HepG2 (cell line): ENCODE data around the gene TBC1D20. TPM values are rescaled to one million over a fixed set of nuclear protein-coding genes. Genes with fewer than 3 reads are reported as not detected.

Source experiments
- ATAC-seq: fragments of 200-7000 bp; cut with Tn5 transposase; 3 replicates; pipeline ENCODE4 v1.9.1; 2020; ENCODE audit warnings: mild to moderate bottlenecking, moderate library complexity
- BruUV-seq: library from RNA; stranded (reverse); fragments of 400-500 nt; replicated peaks from 2 replicates; lab custom pipeline; 2021; lab: Mats Ljungman, UMichigan
- CTCF ChIA-PET: fragments of 300-600 bp; formaldehyde crosslinking; extraction: SDS; loops from one replicate; lab custom pipeline; 2021; ENCODE audit warnings: low total read pairs, inconsistent platforms, low intra/inter-chr PET ratio; lab: Yijun Ruan, JAX
- POLR2A ChIA-PET: fragments of 350-600 bp; sonication (Branson Sonifier 250); formaldehyde crosslinking; loops from one replicate; lab custom pipeline; 2020; ENCODE audit warnings: antibody characterized with exemption, inconsistent platforms; lab: Yijun Ruan, JAX
- DNase-seq: peaks from one replicate; pipeline ENCODE4 v3.0.0-alpha.2; 2015; ENCODE audit warnings: low spot score
- FAIRE-seq: peaks from 3 replicates; lab custom pipeline; 2011; peaks lifted over from hg19 to GRCh38; lab: Jason Lieb, UNC
- H2AFZ ChIP-seq: one replicate; pipeline ENCODE4 v1.6.1; 2011; ENCODE audit warnings: low read length, inconsistent platforms
- H3K27ac ChIP-seq: fragments of 300-600 bp; 3 replicates; pipeline ENCODE4 v1.8.0; 2011; ENCODE audit warnings: mixed run types, mild to moderate bottlenecking, mixed read lengths, low read length, inconsistent platforms; ENCODE audit not compliant: insufficient read depth; ENCODE audit errors: extremely low read length
- H3K27me3 ChIP-seq, 2 experiments: fragments of 200-600 bp in 1 of 2; 2 replicates in 1 of 2; 3 replicates in 1 of 2; pipeline versions ENCODE4 v1.6.0 to v1.8.0; 2011; ENCODE audit warnings: low read length in 2 of 2, mild to moderate bottlenecking in 2 of 2, moderate library complexity in 2 of 2, inconsistent platforms in 1 of 2; ENCODE audit not compliant: insufficient read depth in 2 of 2, control insufficient read depth in 1 of 2
- H3K36me3 ChIP-seq, 2 experiments: fragments of 200-600 bp in 1 of 2; replicated peaks in 1 of 2; 2 replicates in 1 of 2; 3 replicates in 1 of 2; pipeline versions ENCODE4 v1.5.1 to v1.8.0; 2011; ENCODE audit warnings: low read length in 2 of 2, inconsistent platforms in 1 of 2; ENCODE audit not compliant: insufficient read depth in 2 of 2, control insufficient read depth in 1 of 2
- H3K4me1 ChIP-seq: 2 replicates; pipeline ENCODE4 v1.5.1; 2012; ENCODE audit warnings: low read length, inconsistent platforms; ENCODE audit not compliant: insufficient read depth
- H3K4me2 ChIP-seq: 2 replicates; pipeline ENCODE4 v1.6.0; 2011; ENCODE audit warnings: low read depth, low read length, inconsistent platforms
- H3K4me3 ChIP-seq, 3 experiments: fragments of 200-600 bp in 1 of 3; sonication (generic), shearing (Covaris generic) in 1 of 3; replicated peaks in 1 of 3; 2 replicates each; pipeline ENCODE4 v1.5.1; 2011 to 2016; ENCODE audit warnings: low read length in 3 of 3, inconsistent platforms in 2 of 3, low read depth in 2 of 3, mild to moderate bottlenecking in 2 of 3, control low read depth in 1 of 3, mixed read lengths in 1 of 3; ENCODE audit not compliant: insufficient read depth in 1 of 3
- H3K79me2 ChIP-seq: one replicate; pipeline ENCODE4 v1.6.1; 2011; ENCODE audit warnings: low read length, inconsistent platforms; ENCODE audit not compliant: insufficient read depth
- H3K9ac ChIP-seq: 2 replicates; pipeline ENCODE4 v1.6.0; 2011; ENCODE audit warnings: mild to moderate bottlenecking, low read depth, low read length, inconsistent platforms; ENCODE audit not compliant: insufficient read depth
- H3K9me3 ChIP-seq: 2 replicates; pipeline ENCODE4 v1.5.1; 2012; ENCODE audit warnings: mild to moderate bottlenecking, low read length
- H4K20me1 ChIP-seq: 2 replicates; pipeline ENCODE4 v1.6.0; 2011; ENCODE audit warnings: inconsistent platforms, mild to moderate bottlenecking, low read length, moderate library complexity; ENCODE audit not compliant: insufficient read depth
- AGO2 ChIP-seq: fragments of 200-400 bp; formaldehyde crosslinking; optimal IDR thresholded peaks from 2 replicates; pipeline ENCODE3; 2017; ENCODE audit warnings: mild to moderate bottlenecking, low read depth, low read length, moderate library complexity
- HNRNPLL ChIP-seq: fragments of 200-400 bp; formaldehyde crosslinking; IDR thresholded peaks from 2 replicates; pipeline ENCODE4 v1.6.1; 2017; ENCODE audit warnings: mild to moderate bottlenecking, low read depth, low read length; ENCODE audit not compliant: poor library complexity, severe bottlenecking
- MZF1 ChIP-seq: sonication (generic); formaldehyde crosslinking; IDR thresholded peaks from 2 replicates; pipeline ENCODE4 v1.8.1; 2023; ENCODE audit warnings: mild to moderate bottlenecking, missing genetic modification reagents, borderline replicate concordance
- RBM22 ChIP-seq: fragments of 200-400 bp; formaldehyde crosslinking; optimal IDR thresholded peaks from 2 replicates; pipeline ENCODE3; 2017; ENCODE audit warnings: mild to moderate bottlenecking, low read length, moderate library complexity
- SRSF4 ChIP-seq: fragments of 200-400 bp; formaldehyde crosslinking; IDR thresholded peaks from one replicate; pipeline ENCODE4 v1.6.1; 2018; ENCODE audit warnings: mild to moderate bottlenecking, low read depth, low read length, moderate library complexity; ENCODE audit not compliant: poor library complexity, severe bottlenecking
- ZNF138 ChIP-seq: sonication (generic); formaldehyde crosslinking; IDR thresholded peaks from 2 replicates; pipeline ENCODE4 v1.5.0; 2020; ENCODE audit warnings: mild to moderate bottlenecking, low read depth, missing genetic modification reagents
- ZNF234 ChIP-seq: sonication (generic); formaldehyde crosslinking; conservative IDR thresholded peaks from 2 replicates; pipeline ENCODE4 v1.5.1; 2020; ENCODE audit warnings: mild to moderate bottlenecking, missing genetic modification reagents
- ZNF264 ChIP-seq: sonication (generic); formaldehyde crosslinking; IDR thresholded peaks from 2 replicates; pipeline ENCODE4 v1.4.0; 2020; ENCODE audit warnings: missing genetic modification reagents
- ZNF687 ChIP-seq: sonication (generic); formaldehyde crosslinking; IDR thresholded peaks from 2 replicates; pipeline ENCODE4 v1.5.1; 2020; ENCODE audit warnings: mild to moderate bottlenecking, missing genetic modification reagents, moderate library complexity
- ZNF709 ChIP-seq: sonication (generic); formaldehyde crosslinking; IDR thresholded peaks from 2 replicates; pipeline ENCODE4 v1.5.0; 2020; ENCODE audit warnings: mild to moderate bottlenecking, missing genetic modification reagents
- WGBS: methylation state at CpG from one replicate; pipeline ENCODE4 v1.1.6; 2017; ENCODE audit warnings: low lambda C conversion rate; 5-methylcytosine and 5-hydroxymethylcytosine counted together
- in situ Hi-C: cut with HindIII; loops from 2 replicates; pipeline ENCODE4 v1.10.0; 2017; ENCODE audit warnings: low pct_unique_long_range_greater_than_20kb; ENCODE audit not compliant: extremely low pct_ligation_motif_present
- intact Hi-C: fragments of 100-400 bp; cut with micrococcal nuclease; formaldehyde crosslinking; loops from one replicate; pipeline ENCODE4 v1.10.0; 2022; ENCODE audit not compliant: unreplicated experiment
- polyA plus RNA-seq, 8 experiments: library from polyadenylated mRNA; depleted of rRNA in 3 of 8; stranded (reverse) in 7 of 8; unstranded in 1 of 8; fragments of >200 nt; fragmentation: Illumina TruSeq in 4 of 8; extraction: Trizol in 4 of 8; gene quantifications; 2 replicates each; pipeline versions ENCODE4 v1.2.1 to v1.2.3, GENCODE V29; 2011 to 2016; ENCODE audit warnings: low read depth in 4 of 8, missing spikeins in 1 of 8, mixed read lengths in 1 of 8; ENCODE audit not compliant: insufficient read depth in 1 of 8
- total RNA-seq, 5 experiments: library from RNA; depleted of rRNA; stranded (reverse); fragments of >200 nt; fragmentation: Illumina TruSeq; extraction: Trizol; gene quantifications; 2 replicates each; pipeline ENCODE4 v1.2.3, GENCODE V29; 2016; ENCODE audit warnings: low read depth in 1 of 5

Gene TBC1D20
- total and polyA plus RNA-seq, 2 of the 13 experiments (the other 11 are each of a cell fraction or from before 2014, with no cell fraction given), result 36.6 to 47.1 TPM

GRCh38 chr20:418858-419365, 43.4 kb downstream of the TBC1D20 start:
- ATAC-seq, result no peak
- Histone ChIP-seq H3K9me3 (no peaks in the 10 kb centered on the region), H4K20me1 (no peaks in the 10 kb centered on the region), H3K27ac (no peak overlapping the region), H3K4me1 (peaks cover 18% of the 10 kb centered on the region), H3K36me3 (peaks cover 51 to 80% of the 10 kb centered on the region in 2 experiments), H3K9ac (no peak overlapping the region), H3K27me3 (no peaks in the 10 kb centered on the region), H3K4me2 (no peak overlapping the region), H3K79me2 (peaks cover 20% of the 10 kb centered on the region), H2AFZ (no peak overlapping the region), H3K4me3 (no peak overlapping the region)
- no peak for FAIRE-seq
- 97% methylated on average over 8 of the region's 8 CpGs for WGBS
- TF ChIP-seq ZNF264, result no peak
- peak; percentile 77 for TF ChIP-seq RBM22
- in situ Hi-C loops (no loop called here), intact Hi-C loops (no loop called here)
- DNase-seq, result no peak
- BruUV-seq, result no TSS peak
- POLR2A ChIA-PET, result interaction anchor here (1.4 kb wide), 1 partner anchor 9 kb away, joined by 3 read pairs; no protein-coding TSS in a partner anchor
- CTCF ChIA-PET, result no interaction called here

GRCh38 chr20:417801-418342, 44.5 kb downstream of the TBC1D20 start:
- DNase-seq (no peak), ATAC-seq (0 out of 3 replicates have a peak, but pooled peaks have one; percentile 4), FAIRE-seq (no peak)
- Histone ChIP-seq H3K9me3 (no peaks in the 10 kb centered on the region), H3K4me3 (no peak overlapping the region), H3K4me2 (no peak overlapping the region), H3K27ac (no peak overlapping the region), H2AFZ (no peak overlapping the region), H3K4me1 (peaks cover 29% of the 10 kb centered on the region), H3K36me3 (peaks cover 47 to 85% of the 10 kb centered on the region in 2 experiments), H3K27me3 (no peaks in the 10 kb centered on the region), H3K9ac (no peak overlapping the region), H3K79me2 (peaks cover 30% of the 10 kb centered on the region), H4K20me1 (no peaks in the 10 kb centered on the region)
- POLR2A ChIA-PET, result interaction anchor here (1.0 kb wide), 1 partner anchor 70 kb away, joined by 3 read pairs; no protein-coding TSS in a partner anchor
- intact Hi-C loops (no loop called here), in situ Hi-C loops (no loop called here)
- TF ChIP-seq RBM22, result peak; percentile 16
- no peak for TF ChIP-seq MZF1 (CRISPR knock-in tag)
- TF ChIP-seq ZNF709 (CRISPR knock-in tag), result no peak
- 0 out of 2 replicates have a peak, but pooled peaks have one; percentile 52 for TF ChIP-seq ZNF234 (CRISPR knock-in tag)
- TF ChIP-seq ZNF138, result no peak
- TF ChIP-seq ZNF687 (CRISPR knock-in tag), result 0 out of 2 replicates have a peak, but pooled peaks have one; percentile 19
- peak; percentile 7 for TF ChIP-seq AGO2
- TF ChIP-seq SRSF4, result no peak
- TF ChIP-seq HNRNPLL, result peak; percentile 13
- no TSS peak for BruUV-seq
- 92% methylated on average over 12 of the region's 12 CpGs for whole genome bisulfite sequencing
- CTCF ChIA-PET, result no interaction called here
